Measurements from ENCODE around the gene DEFB123.
"Not testable (repeated sequence)": the region's sequence is repeated elsewhere in the genome, so short reads cannot be mapped to it uniquely, and the experiment has no call there.

DEFB123 gene

DNA sequence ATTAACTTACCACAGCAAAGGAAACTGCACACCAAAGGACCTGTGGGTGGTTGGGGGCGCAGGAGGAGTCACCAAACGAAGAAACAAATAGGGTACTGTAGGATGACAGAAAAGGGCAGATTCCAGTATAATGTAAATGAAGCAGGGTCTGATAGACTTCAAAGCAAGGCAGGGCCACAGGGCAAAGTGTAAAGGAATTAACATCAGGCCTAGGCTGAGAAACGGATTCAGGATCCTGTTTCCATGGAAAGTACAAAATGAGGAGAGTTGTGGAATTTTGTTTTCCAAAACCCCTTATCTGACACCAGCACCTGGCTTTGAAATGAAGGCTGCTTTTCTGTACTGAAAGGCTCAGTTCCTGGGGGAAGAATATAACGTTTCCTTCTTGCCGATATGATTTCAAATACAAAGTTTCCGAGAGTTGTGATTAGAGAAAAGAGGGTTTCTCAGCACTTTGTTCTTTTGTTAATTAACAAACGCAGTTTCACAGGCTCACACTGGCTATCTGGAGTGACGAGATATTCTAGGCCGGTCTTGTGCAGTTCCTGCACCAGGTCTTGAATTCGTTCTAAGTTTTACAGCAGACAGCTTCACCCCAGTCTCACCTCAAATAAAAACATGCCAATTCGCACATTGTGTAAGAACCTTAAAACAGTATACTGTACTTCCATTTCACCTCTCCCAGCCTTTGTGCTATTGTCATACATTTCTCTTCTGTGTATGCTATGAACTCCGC, 5.8 kb downstream of the DEFB123 start:
- no peaks in the 10 kb centered on the region for H3K4me1 ChIP-seq
- no peaks in the 10 kb centered on the region; the same call in none of the 2 replicates for H3K27me3 ChIP-seq
- no peaks in the 10 kb centered on the region for H3K9me3 ChIP-seq
- TF ChIP-seq CTCF (IDR thresholded peaks at IDR 0.05; ENCODE audit: low read depth, low read length), result no peak
- DNase-seq, result no peak
- H3K4me3 ChIP-seq (ENCODE audit: low read depth, low read length), result no peak overlapping the region
- no peaks in the 10 kb centered on the region for H3K36me3 ChIP-seq

DNA sequence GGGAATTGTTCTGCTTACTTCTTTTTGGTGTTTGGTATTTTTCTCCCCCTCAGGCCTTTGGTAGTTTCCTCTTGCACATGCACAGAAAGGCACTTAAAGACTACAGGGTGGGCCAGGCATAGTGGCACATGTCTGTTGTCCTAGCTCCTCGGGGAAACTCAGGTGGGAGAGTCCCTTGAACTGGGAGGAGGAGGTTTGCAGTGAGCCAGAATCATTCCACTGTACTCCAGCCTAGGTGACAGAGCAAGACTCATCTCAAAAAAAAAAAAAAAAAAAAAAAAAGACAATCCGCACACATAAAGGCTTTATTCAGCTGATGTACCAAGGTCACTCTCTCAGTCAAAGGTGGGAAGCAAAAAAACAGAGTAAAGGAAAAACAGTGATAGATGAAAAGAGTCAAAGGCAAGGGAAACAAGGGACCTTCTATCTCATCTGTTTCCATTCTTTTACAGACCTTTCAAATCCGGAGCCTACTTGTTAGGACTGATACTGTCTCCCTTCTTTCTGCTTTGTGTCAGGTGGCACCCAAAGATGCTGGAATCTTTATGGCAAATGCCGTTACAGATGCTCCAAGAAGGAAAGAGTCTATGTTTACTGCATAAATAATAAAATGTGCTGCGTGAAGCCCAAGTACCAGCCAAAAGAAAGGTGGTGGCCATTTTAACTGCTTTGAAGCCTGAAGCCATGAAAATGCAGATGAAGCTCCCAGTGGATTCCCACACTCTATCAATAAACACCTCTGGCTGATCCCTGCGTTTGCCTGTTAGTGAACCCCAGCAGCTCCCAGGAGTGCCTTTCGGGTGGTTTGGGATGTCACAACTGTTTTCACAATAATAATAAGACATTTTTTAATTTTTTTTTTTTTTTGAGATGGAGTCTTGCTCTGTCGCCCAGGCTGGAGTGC, 9.3 kb downstream of the DEFB123 start:
- Histone ChIP-seq H3K27me3 (no peaks in the 10 kb centered on the region; the same call in 1 of the 2 replicates), H3K9me3 (no peaks in the 10 kb centered on the region), H3K4me1 (no peaks in the 10 kb centered on the region), H3K36me3 (no peaks in the 10 kb centered on the region), H3K4me3 (ENCODE audit: low read depth, low read length) (no peak overlapping the region)
- no peak for DNase-seq
- TF ChIP-seq CTCF (IDR thresholded peaks at IDR 0.05; ENCODE audit: low read depth, low read length), result no peak

GRCh38 chr20:31452575-31452974, 12.1 kb downstream of the DEFB123 start:
- Histone ChIP-seq H3K36me3 (no peaks in the 10 kb centered on the region), H3K9me3 (no peaks in the 10 kb centered on the region), H3K27me3 (no peaks in the 10 kb centered on the region; the same call in 1 of the 2 replicates), H3K4me3 (ENCODE audit: low read depth, low read length) (no peak overlapping the region), H3K4me1 (no peaks in the 10 kb centered on the region)
- no peak for DNase-seq
- TF ChIP-seq CTCF (IDR thresholded peaks at IDR 0.05; ENCODE audit: low read depth, low read length), result no peak

DNA sequence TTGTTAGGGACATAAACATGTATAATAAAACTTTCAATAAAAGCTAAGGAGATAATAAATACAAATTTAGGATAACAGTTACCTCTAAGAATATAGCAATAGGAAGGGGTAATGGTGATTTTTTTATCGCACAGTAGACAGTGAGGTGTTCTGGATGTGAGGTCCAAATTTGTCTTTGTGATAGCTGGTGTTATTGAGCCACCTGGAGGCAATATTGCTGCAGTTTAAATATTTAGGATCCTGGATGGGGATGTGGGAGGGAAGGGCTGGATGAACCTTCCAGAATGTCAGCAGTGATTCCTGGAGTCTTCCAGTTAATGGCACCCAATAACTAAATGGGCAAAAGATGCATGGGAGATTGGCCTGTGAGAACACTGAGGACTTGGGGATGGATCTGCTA, 13.9 kb downstream of the DEFB123 start:
- Histone ChIP-seq H3K9me3 (no peaks in the 10 kb centered on the region), H3K4me3 (ENCODE audit: low read depth, low read length) (no peak overlapping the region), H3K27me3 (no peaks in the 10 kb centered on the region; the same call in 1 of the 2 replicates), H3K36me3 (no peaks in the 10 kb centered on the region), H3K4me1 (no peaks in the 10 kb centered on the region)
- no peak for TF ChIP-seq CTCF (IDR thresholded peaks at IDR 0.05; ENCODE audit: low read depth, low read length)
- DNase-seq, result no peak

- H3K4me1 ChIP-seq, H3K9me3 ChIP-seq: not testable (repeated sequence)
These were observed 30.5 kb downstream of the DEFB123 start for GRCh38 chr20:31470946-31471345.

GRCh38 chr20:31472395-31473330, 32.2 kb downstream of the DEFB123 start:
- Histone ChIP-seq H3K9me3 (no peaks in the 10 kb centered on the region; the same call in 1 of the 2 replicates), H3K27me3 (peaks cover 36% of the 10 kb centered on the region), H3K36me3 (no peaks in the 10 kb centered on the region), H3K4me3 (ENCODE audit: low read depth, low read length) (no peak overlapping the region), H3K4me1 (no peaks in the 10 kb centered on the region)
- no peak for TF ChIP-seq CTCF (IDR thresholded peaks at IDR 0.05; ENCODE audit: low read depth, low read length)
- no peak for DNase-seq

More at GRCh38 chr20:31470946-31471345, 30.5 kb downstream of the DEFB123 start:
- H3K36me3 ChIP-seq; H3K4me3 ChIP-seq (ENCODE audit: low read depth, low read length); DNase-seq: not testable (repeated sequence)
- H3K27me3 ChIP-seq, result peaks cover 19% of the 10 kb centered on the region

Data from BE2C (cell line).